GM12878 (cell line): ENCODE data around the gene SELENOW. TPM values are rescaled to one million over a fixed set of nuclear protein-coding genes. Genes with fewer than 3 reads are reported as not detected.

Source experiments
- ATAC-seq: fragments of 200-7000 bp; cut with Tn5 transposase; 3 replicates; pipeline ENCODE4 v1.9.1; 2020; ENCODE audit warnings: mild to moderate bottlenecking, moderate library complexity
- BruUV-seq: library from RNA; stranded (reverse); fragments of 400-500 nt; replicated peaks from 2 replicates; lab custom pipeline; 2021; lab: Mats Ljungman, UMichigan
- CTCF ChIA-PET: fragments of 300-600 bp; sonication (Branson Sonifier 250); formaldehyde crosslinking; extraction: SDS; loops from one replicate; lab custom pipeline; 2021; ENCODE audit warnings: inconsistent platforms; lab: Yijun Ruan, JAX
- POLR2A ChIA-PET: fragments of 350-600 bp; formaldehyde crosslinking; extraction: SDS; loops from one replicate; lab custom pipeline; 2021; ENCODE audit warnings: inconsistent platforms; lab: Charles Lee
- RAD21 ChIA-PET: fragments of 300-600 bp; sonication (Branson Sonifier 250); formaldehyde crosslinking; loops from one replicate; lab custom pipeline; 2023; ENCODE audit warnings: antibody characterized with exemption; ENCODE audit not compliant: unreplicated experiment; lab: Charles Lee
- SMC1A ChIA-PET: fragments of 300-600 bp; sonication (Branson Sonifier 250); formaldehyde crosslinking; loops from one replicate; lab custom pipeline; 2023; ENCODE audit not compliant: unreplicated experiment, uncharacterized antibody; lab: Charles Lee
- DNase-seq: peaks from one replicate; pipeline ENCODE4 v3.0.0-alpha.2; 2011; ENCODE audit warnings: low read depth, low spot score
- FAIRE-seq: peaks from 3 replicates; lab custom pipeline; 2011; peaks lifted over from hg19 to GRCh38; lab: Jason Lieb, UNC
- H2AFZ ChIP-seq: 2 replicates; pipeline ENCODE4 v1.6.0; 2011; ENCODE audit warnings: low read depth, low read length, control low read depth; ENCODE audit not compliant: control insufficient read depth
- H3K27ac ChIP-seq: 2 replicates; pipeline ENCODE4 v1.5.1; 2011; ENCODE audit warnings: control low read depth; ENCODE audit not compliant: control insufficient read depth, insufficient read depth
- H3K27me3 ChIP-seq, 2 experiments: replicated peaks in 1 of 2; 2 replicates each; pipeline versions ENCODE4 v1.6.0 to v1.6.1; 2011; ENCODE audit warnings: low read length in 1 of 2; ENCODE audit not compliant: control insufficient read depth in 2 of 2, insufficient read depth in 2 of 2
- H3K36me3 ChIP-seq, 2 experiments: 2 replicates each; pipeline ENCODE4 v1.5.1; 2011; ENCODE audit warnings: low read length in 1 of 2; ENCODE audit not compliant: control insufficient read depth in 2 of 2, insufficient read depth in 2 of 2
- H3K4me1 ChIP-seq: 2 replicates; pipeline ENCODE4 v1.6.1; 2011; ENCODE audit warnings: mild to moderate bottlenecking, low read length, moderate library complexity, mixed read lengths; ENCODE audit not compliant: control insufficient read depth, insufficient read depth
- H3K4me2 ChIP-seq: 2 replicates; pipeline ENCODE4 v1.6.0; 2011; ENCODE audit warnings: control low read depth; ENCODE audit not compliant: control insufficient read depth, insufficient read depth
- H3K4me3 ChIP-seq: fragments of 200-600 bp; sonication (generic); 2 replicates; pipeline ENCODE4 v1.5.1; 2016
- H3K79me2 ChIP-seq: 2 replicates; pipeline ENCODE4 v1.6.0; 2011; ENCODE audit warnings: low read length; ENCODE audit not compliant: control insufficient read depth, insufficient read depth
- H3K9ac ChIP-seq: 2 replicates; pipeline ENCODE4 v1.8.0; 2011; ENCODE audit warnings: low read length, control low read depth, mixed read lengths; ENCODE audit not compliant: control insufficient read depth, insufficient read depth
- H3K9me3 ChIP-seq: replicated peaks from 3 replicates; pipeline ENCODE4 v1.5.1; 2011; ENCODE audit warnings: mild to moderate bottlenecking, low read length; ENCODE audit not compliant: control insufficient read depth, insufficient read depth
- H4K20me1 ChIP-seq: 2 replicates; pipeline ENCODE4 v1.6.0; 2011; ENCODE audit not compliant: control insufficient read depth, insufficient read depth
- EZH2 ChIP-seq: IDR thresholded peaks from 2 replicates; pipeline ENCODE4 v1.6.1; 2012; ENCODE audit warnings: low read depth, mild to moderate bottlenecking, control low read depth, inconsistent platforms, low read length, borderline replicate concordance; ENCODE audit not compliant: control insufficient read depth
- WGBS: methylation state at CpG from one replicate; pipeline ENCODE4 v1.1.6; 2016; ENCODE audit warnings: low lambda C conversion rate; ENCODE audit not compliant: insufficient replicate concordance, insufficient coverage; ENCODE audit errors: missing lambda C conversion rate; 5-methylcytosine and 5-hydroxymethylcytosine counted together
- in situ Hi-C: fragments of 300-500 bp; cut with MboI; formaldehyde crosslinking; loops from 9 replicates; pipeline ENCODE4 v1.14.3; 2018; ENCODE audit warnings: mixed read lengths
- intact Hi-C: fragments of 100-400 bp; cut with micrococcal nuclease; formaldehyde crosslinking; loops from one replicate; pipeline ENCODE4 v1.14.2; 2022; ENCODE audit not compliant: unreplicated experiment
- polyA plus RNA-seq, 11 experiments: library from polyadenylated mRNA; depleted of rRNA in 4 of 11; unstranded in 6 of 11; stranded (reverse) in 5 of 11; fragments of >200 nt; fragmentation: Nextera tagmentation in 4 of 11; fragmentation: Illumina TruSeq in 1 of 11; extraction: Ambion mirVana in 4 of 11; extraction: Trizol in 1 of 11; gene quantifications; 1 replicate in 1 of 11; 2 replicates in 10 of 11; pipeline versions ENCODE4 v1.2.1 to v1.2.3, GENCODE V29; 2011 to 2016; ENCODE audit warnings: inconsistent platforms in 2 of 11, missing spikeins in 2 of 11, low read depth in 1 of 11
- total RNA-seq, 4 experiments: library from RNA; depleted of rRNA in 3 of 4; stranded (reverse); fragments of >200 nt in 3 of 4; fragmentation: Illumina TruSeq in 1 of 4; extraction: Trizol in 1 of 4; gene quantifications; 2 replicates each; pipeline versions ENCODE4 v1.2.1 to v1.2.3, GENCODE V29; 2013 to 2021
- TF ChIP-seq, protein P1 (sequence below): IDR thresholded peaks from 2 replicates; pipeline ENCODE4 v1.6.1; 2011; ENCODE audit warnings: mild to moderate bottlenecking, low read depth, low read length, moderate library complexity; ENCODE audit not compliant: insufficient replicate concordance
- TF ChIP-seq, protein P2 (sequence below): IDR thresholded peaks from 2 replicates; pipeline ENCODE4 v1.6.1; 2012; ENCODE audit warnings: mild to moderate bottlenecking, low read depth, low read length

Gene SELENOW
- total and polyA plus RNA-seq, 10 of the 15 experiments (the other 5 are each of a cell fraction or from before 2014, with no cell fraction given) = 53.3 to 186 (median 101) TPM

DNA sequence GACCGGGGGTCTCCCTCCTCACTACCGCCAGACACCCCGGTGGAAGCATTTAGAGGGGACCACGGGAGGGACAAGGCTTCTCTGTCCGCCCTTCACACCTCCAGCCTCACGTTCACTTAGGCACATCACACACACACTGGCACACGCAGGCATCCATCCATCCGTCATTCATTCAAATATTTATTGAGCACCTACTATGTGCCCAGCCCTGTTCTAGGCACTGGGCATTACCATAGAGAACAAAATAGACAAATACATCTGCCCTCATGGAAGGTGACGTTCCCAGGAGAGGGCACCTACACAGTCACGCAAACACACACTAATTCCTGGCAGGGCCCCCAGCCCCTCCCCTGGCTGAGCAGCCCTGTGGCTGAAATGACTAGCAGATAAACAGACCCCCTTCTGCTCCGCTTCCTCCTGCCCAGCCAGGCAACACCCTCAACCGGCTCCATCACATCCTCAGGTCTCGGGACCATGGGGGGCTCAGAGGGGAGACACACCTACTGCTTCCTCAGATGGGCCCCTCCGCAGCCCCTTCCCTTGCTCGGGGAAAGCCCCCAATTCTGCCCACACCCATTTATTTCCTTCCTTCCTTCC lies 36.9 kb upstream of the SELENOW start (continued):
- TF ChIP-seq, protein P1, sequence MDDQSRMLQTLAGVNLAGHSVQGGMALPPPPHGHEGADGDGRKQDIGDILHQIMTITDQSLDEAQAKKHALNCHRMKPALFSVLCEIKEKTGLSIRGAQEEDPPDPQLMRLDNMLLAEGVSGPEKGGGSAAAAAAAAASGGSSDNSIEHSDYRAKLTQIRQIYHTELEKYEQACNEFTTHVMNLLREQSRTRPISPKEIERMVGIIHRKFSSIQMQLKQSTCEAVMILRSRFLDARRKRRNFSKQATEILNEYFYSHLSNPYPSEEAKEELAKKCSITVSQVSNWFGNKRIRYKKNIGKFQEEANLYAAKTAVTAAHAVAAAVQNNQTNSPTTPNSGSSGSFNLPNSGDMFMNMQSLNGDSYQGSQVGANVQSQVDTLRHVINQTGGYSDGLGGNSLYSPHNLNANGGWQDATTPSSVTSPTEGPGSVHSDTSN = no peak
- TF ChIP-seq, protein P2, sequence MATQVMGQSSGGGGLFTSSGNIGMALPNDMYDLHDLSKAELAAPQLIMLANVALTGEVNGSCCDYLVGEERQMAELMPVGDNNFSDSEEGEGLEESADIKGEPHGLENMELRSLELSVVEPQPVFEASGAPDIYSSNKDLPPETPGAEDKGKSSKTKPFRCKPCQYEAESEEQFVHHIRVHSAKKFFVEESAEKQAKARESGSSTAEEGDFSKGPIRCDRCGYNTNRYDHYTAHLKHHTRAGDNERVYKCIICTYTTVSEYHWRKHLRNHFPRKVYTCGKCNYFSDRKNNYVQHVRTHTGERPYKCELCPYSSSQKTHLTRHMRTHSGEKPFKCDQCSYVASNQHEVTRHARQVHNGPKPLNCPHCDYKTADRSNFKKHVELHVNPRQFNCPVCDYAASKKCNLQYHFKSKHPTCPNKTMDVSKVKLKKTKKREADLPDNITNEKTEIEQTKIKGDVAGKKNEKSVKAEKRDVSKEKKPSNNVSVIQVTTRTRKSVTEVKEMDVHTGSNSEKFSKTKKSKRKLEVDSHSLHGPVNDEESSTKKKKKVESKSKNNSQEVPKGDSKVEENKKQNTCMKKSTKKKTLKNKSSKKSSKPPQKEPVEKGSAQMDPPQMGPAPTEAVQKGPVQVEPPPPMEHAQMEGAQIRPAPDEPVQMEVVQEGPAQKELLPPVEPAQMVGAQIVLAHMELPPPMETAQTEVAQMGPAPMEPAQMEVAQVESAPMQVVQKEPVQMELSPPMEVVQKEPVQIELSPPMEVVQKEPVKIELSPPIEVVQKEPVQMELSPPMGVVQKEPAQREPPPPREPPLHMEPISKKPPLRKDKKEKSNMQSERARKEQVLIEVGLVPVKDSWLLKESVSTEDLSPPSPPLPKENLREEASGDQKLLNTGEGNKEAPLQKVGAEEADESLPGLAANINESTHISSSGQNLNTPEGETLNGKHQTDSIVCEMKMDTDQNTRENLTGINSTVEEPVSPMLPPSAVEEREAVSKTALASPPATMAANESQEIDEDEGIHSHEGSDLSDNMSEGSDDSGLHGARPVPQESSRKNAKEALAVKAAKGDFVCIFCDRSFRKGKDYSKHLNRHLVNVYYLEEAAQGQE = no peak

DNA sequence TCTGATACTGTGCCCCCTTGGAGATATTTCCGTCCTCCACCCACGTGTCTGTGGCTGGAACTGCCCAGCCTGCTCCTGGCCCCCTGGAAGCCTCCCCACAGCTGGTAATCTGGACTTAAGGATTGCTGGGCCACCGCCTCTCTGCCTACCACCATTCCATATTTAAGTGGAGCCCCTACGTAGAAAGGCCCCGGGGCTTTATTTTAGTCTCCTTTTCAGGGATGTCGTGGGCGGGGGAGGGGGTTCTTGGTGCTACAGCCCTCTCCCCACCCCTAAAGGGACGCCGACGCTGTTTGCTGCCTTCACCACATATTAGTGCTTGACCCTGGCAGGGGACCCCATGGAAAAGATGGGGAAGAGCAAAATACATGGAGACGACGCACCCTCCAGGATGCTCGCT lies 35.9 kb upstream of the SELENOW start:
- no TSS peak for BruUV-seq
- no peak for FAIRE-seq

More for the DNA sequence above, 35.9 kb upstream of the SELENOW start:
- ChIA-PET RAD21 (no interaction called here), SMC1A (no interaction called here), CTCF (interaction anchor here (4.1 kb wide), 1 partner anchor 31 kb away, joined by 15 read pairs; the partner anchor contains the start of gene EHD2), POLR2A (no interaction called here)
- in situ Hi-C loops (no loop called here), intact Hi-C loops (no loop called here)
- ATAC-seq = no peak
- H3K79me2 ChIP-seq = peaks cover 20% of the 10 kb centered on the region
- H3K9ac ChIP-seq = no peak overlapping the region
- H3K27me3 ChIP-seq = no peaks in the 10 kb centered on the region
- H4K20me1 ChIP-seq = no peaks in the 10 kb centered on the region
- TF ChIP-seq EZH2 = no peak
- DNase-seq = no peak
- peaks cover 10% of the 10 kb centered on the region; the same call in 1 of the 2 replicates for H3K4me1 ChIP-seq
- no peak overlapping the region for H3K27ac ChIP-seq
- no peaks in the 10 kb centered on the region for H3K9me3 ChIP-seq
- no peak overlapping the region for H2AFZ ChIP-seq
- H3K4me2 ChIP-seq = no peak overlapping the region
- H3K4me3 ChIP-seq = no peak overlapping the region
- H3K36me3 ChIP-seq = no peaks in the 10 kb centered on the region
- WGBS = 68% methylated on average over 13 of the region's 13 CpGs
